Activated T-cell treated with anti-CD3 and anti-CD28 coated beads, Interleukin-2, amount 50 U/mL, for 24 hours (primary cell): ENCODE measurements around the gene ABHD2.

Source experiments
- DNase-seq: peaks from one replicate; pipeline ENCODE4 v3.0.0-alpha.2; 2020
- H3K27ac Mint-ChIP-seq: 2 replicates; pipeline ENCODE4 v1.8.0; 2020; ENCODE audit warnings: mild to moderate bottlenecking, mixed read lengths
- H3K27me3 Mint-ChIP-seq: 2 replicates; pipeline ENCODE4 v1.8.0; 2020; ENCODE audit warnings: mixed read lengths
- H3K36me3 Mint-ChIP-seq: 2 replicates; pipeline ENCODE4 v1.8.0; 2020; ENCODE audit warnings: low read depth, mixed read lengths
- H3K4me1 Mint-ChIP-seq: 2 replicates; pipeline ENCODE4 v1.8.0; 2020; ENCODE audit warnings: low read depth, mixed read lengths
- H3K4me3 Mint-ChIP-seq: 2 replicates; pipeline ENCODE4 v1.8.0; 2020; ENCODE audit warnings: mild to moderate bottlenecking, moderate library complexity, mixed read lengths
- H3K9me3 Mint-ChIP-seq: 2 replicates; pipeline ENCODE4 v1.8.0; 2020; ENCODE audit warnings: mixed read lengths

ABHD2 gene

DNA sequence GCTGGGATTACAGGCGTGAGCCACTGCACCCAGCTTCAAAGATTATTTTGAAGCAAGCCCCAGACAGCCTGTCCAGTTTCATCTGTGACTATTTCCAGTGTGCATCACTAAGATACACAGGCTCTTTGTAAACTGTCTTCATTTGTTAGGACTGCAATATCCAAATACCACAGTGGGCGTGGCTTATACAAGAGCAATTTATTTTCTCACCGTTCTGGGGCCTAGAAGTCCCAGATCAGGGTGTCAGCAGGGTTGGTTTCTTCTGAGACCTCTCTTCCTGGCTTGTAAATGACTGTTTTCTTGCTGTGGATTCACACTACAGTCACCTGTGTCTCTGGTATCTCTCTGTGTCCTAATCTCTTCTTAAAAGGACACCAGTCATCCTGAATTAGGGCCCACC lies 73.4 kb downstream of the ABHD2 start:
- Mint-ChIP-seq H3K27ac (no peak overlapping the region), H3K27me3 (no peaks in the 10 kb centered on the region), H3K4me3 (no peak overlapping the region), H3K9me3 (no peaks in the 10 kb centered on the region), H3K36me3 (peaks cover 71% of the 10 kb centered on the region), H3K4me1 (peaks cover 18% of the 10 kb centered on the region)
- no peak for DNase-seq

GRCh38 chr15:89163271-89164055 lies 75.2 kb downstream of the ABHD2 start:
- DNase-seq = no peak
- no peaks in the 10 kb centered on the region for H3K27me3 Mint-ChIP-seq
- H3K36me3 Mint-ChIP-seq = peaks cover 57% of the 10 kb centered on the region
- H3K9me3 Mint-ChIP-seq = no peaks in the 10 kb centered on the region
- peaks cover 33% of the 10 kb centered on the region for H3K4me1 Mint-ChIP-seq
- H3K4me3 Mint-ChIP-seq = no peak overlapping the region
- peak overlapping the region; percentile 10 for H3K27ac Mint-ChIP-seq

GRCh38 chr15:89164712-89165211 lies 76.5 kb downstream of the ABHD2 start:
- Mint-ChIP-seq H3K9me3 (no peaks in the 10 kb centered on the region), H3K27ac (no peak overlapping the region), H3K4me3 (no peak overlapping the region), H3K4me1 (peaks cover 43% of the 10 kb centered on the region), H3K27me3 (no peaks in the 10 kb centered on the region), H3K36me3 (peaks cover 52% of the 10 kb centered on the region)
- no peak for DNase-seq

DNA sequence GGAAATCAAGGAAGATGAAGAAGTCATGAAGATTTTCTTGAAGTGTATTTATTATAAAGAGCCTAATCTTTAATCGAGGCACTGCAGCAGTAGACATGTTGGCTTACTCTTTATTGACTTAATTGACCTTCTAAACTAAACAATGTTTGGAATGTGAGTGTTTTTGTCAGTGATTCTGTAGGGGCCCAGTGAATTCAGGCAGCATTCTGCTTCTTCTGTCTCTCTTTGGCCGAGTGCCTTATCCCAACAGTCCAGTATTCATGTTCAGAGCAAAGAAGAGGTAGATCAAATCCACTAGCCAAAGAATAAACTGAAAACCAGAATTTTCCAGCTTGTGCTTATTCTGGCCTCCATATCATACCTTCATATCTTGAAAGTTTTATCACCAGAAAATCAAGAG lies 77.4 kb downstream of the ABHD2 start:
- peaks cover 42% of the 10 kb centered on the region for H3K4me1 Mint-ChIP-seq
- H3K27me3 Mint-ChIP-seq = no peaks in the 10 kb centered on the region
- peak overlapping the region; percentile 72 for H3K27ac Mint-ChIP-seq
- H3K4me3 Mint-ChIP-seq = no peak overlapping the region
- no peak for DNase-seq
- H3K9me3 Mint-ChIP-seq = no peaks in the 10 kb centered on the region
- peaks cover 50% of the 10 kb centered on the region for H3K36me3 Mint-ChIP-seq

GRCh38 chr15:89167267-89168176 lies 79.3 kb downstream of the ABHD2 start:
- Mint-ChIP-seq H3K36me3 (peaks cover 43% of the 10 kb centered on the region), H3K27ac (peak overlapping the region; percentile 98), H3K27me3 (no peaks in the 10 kb centered on the region), H3K9me3 (no peaks in the 10 kb centered on the region), H3K4me3 (peak overlapping the region; percentile 58), H3K4me1 (peaks cover 44% of the 10 kb centered on the region)
- peak; percentile 75 for DNase-seq

DNA sequence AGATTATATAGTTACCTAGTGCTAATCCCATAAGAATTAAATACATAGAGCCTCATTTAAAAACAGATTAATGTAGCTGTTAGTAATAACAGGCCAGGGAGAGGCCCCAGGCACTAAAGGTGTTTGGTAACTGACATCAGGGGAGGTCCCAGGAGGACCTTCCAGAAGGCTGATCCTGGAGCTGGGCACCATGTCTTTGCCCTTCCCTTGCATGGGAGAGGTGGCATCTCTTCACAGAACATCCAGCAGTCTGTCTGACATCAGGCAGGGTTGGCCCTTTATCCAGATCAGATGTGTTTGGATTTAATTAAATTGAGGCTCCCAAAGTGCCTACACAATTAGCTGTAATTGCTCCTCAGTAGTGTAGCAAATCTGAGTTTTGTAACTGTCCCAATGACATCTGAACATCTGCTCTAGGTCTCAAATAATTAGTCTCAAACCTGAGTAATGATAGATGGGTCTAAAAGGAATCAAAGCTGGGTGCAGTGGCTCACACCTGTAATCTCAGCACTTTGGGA lies 80.1 kb downstream of the ABHD2 start:
- Mint-ChIP-seq H3K9me3 (no peaks in the 10 kb centered on the region), H3K36me3 (peaks cover 45% of the 10 kb centered on the region), H3K4me1 (peaks cover 44% of the 10 kb centered on the region), H3K27ac (peak overlapping the region; percentile 98), H3K27me3 (no peaks in the 10 kb centered on the region), H3K4me3 (peak overlapping the region; percentile 58)
- no peak for DNase-seq

GRCh38 chr15:89170364-89170763 lies 82.1 kb downstream of the ABHD2 start:
- no peak overlapping the region for H3K4me3 Mint-ChIP-seq
- H3K27ac Mint-ChIP-seq = no peak overlapping the region
- no peak for DNase-seq
- H3K27me3 Mint-ChIP-seq = no peaks in the 10 kb centered on the region
- H3K9me3 Mint-ChIP-seq = no peaks in the 10 kb centered on the region
- H3K36me3 Mint-ChIP-seq = peaks cover 27% of the 10 kb centered on the region
- H3K4me1 Mint-ChIP-seq = peaks cover 44% of the 10 kb centered on the region

- peaks cover 33% of the 10 kb centered on the region for H3K36me3 Mint-ChIP-seq
- no peaks in the 10 kb centered on the region for H3K27me3 Mint-ChIP-seq
- H3K9me3 Mint-ChIP-seq = no peaks in the 10 kb centered on the region
- no peak for DNase-seq
- peaks cover 35% of the 10 kb centered on the region for H3K4me1 Mint-ChIP-seq
- no peak overlapping the region for H3K27ac Mint-ChIP-seq
- H3K4me3 Mint-ChIP-seq = no peak overlapping the region
Measured at GRCh38 chr15:89171136-89172072, 83.1 kb downstream of the ABHD2 start.

GRCh38 chr15:89172921-89173320 lies 84.7 kb downstream of the ABHD2 start:
- Mint-ChIP-seq H3K9me3 (no peaks in the 10 kb centered on the region), H3K27me3 (no peaks in the 10 kb centered on the region), H3K4me3 (no peak overlapping the region), H3K36me3 (peaks cover 48% of the 10 kb centered on the region), H3K4me1 (peaks cover 32% of the 10 kb centered on the region), H3K27ac (peak overlapping the region; percentile 34)
- no peak for DNase-seq

- no peaks in the 10 kb centered on the region for H3K9me3 Mint-ChIP-seq
- peaks cover 33% of the 10 kb centered on the region for H3K4me1 Mint-ChIP-seq
- H3K36me3 Mint-ChIP-seq = peaks cover 59% of the 10 kb centered on the region
- H3K4me3 Mint-ChIP-seq = no peak overlapping the region
- no peak for DNase-seq
- H3K27me3 Mint-ChIP-seq = no peaks in the 10 kb centered on the region
- H3K27ac Mint-ChIP-seq = no peak overlapping the region
Measured at GRCh38 chr15:89174476-89174875, 86.2 kb downstream of the ABHD2 start.

GRCh38 chr15:89175617-89176191 lies 87.4 kb downstream of the ABHD2 start:
- DNase-seq = no peak
- no peak overlapping the region for H3K27ac Mint-ChIP-seq
- no peaks in the 10 kb centered on the region for H3K9me3 Mint-ChIP-seq
- no peak overlapping the region for H3K4me3 Mint-ChIP-seq
- H3K27me3 Mint-ChIP-seq = no peaks in the 10 kb centered on the region
- peaks cover 63% of the 10 kb centered on the region for H3K36me3 Mint-ChIP-seq
- peaks cover 41% of the 10 kb centered on the region for H3K4me1 Mint-ChIP-seq

- peaks cover 71% of the 10 kb centered on the region for H3K36me3 Mint-ChIP-seq
- DNase-seq = no peak
- peaks cover 44% of the 10 kb centered on the region for H3K4me1 Mint-ChIP-seq
- no peak overlapping the region for H3K27ac Mint-ChIP-seq
- H3K27me3 Mint-ChIP-seq = no peaks in the 10 kb centered on the region
- no peaks in the 10 kb centered on the region for H3K9me3 Mint-ChIP-seq
- no peak overlapping the region for H3K4me3 Mint-ChIP-seq
Measured at GRCh38 chr15:89177116-89177515, 88.9 kb downstream of the ABHD2 start.

DNA sequence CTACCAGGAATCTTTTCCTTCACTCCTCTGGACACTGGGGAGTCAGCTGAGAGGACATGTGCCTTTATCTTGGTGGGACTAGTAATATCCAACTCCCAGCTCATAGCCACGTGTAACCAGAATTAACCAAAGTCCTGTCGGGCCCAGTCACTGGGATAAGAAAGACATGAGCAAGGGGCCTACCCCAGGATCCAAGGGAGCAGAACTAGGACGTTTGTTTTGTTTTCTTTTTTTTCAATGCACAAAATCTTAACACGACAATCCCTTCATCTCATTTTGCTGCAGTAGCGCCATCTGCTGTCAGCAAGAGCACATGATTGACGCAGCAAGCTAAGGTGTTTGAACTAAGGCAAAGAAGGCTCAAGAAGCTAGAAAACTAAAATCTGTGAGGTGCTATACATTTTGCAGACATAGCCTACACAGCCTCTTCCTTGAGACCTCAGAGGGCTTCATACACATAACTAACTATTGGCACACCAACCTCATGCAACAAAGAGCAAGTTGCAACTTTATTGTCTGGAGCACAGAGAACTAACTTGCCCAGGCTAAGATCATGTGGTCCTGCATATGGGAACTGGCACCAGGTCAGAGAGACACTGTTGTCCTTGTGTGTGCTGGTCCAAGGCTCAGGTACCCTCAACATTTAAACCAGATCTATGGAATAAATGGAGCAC lies 89.5 kb downstream of the ABHD2 start:
- Mint-ChIP-seq H3K9me3 (no peaks in the 10 kb centered on the region), H3K27ac (peak overlapping the region; percentile 90), H3K4me1 (peaks cover 47% of the 10 kb centered on the region), H3K4me3 (no peak overlapping the region), H3K36me3 (peaks cover 71% of the 10 kb centered on the region), H3K27me3 (no peaks in the 10 kb centered on the region)
- DNase-seq = peak; percentile 65
